Neuronal stem cell (in vitro differentiated cells): Measurements from ENCODE around the gene KLHL22.

Experiments used
- DNase-seq: peaks from one replicate; pipeline ENCODE4 v3.0.0-alpha.2; 2013; ENCODE audit warnings: low spot score
- H2AFZ ChIP-seq: one replicate; pipeline ENCODE4 v1.6.1; 2013; ENCODE audit warnings: mild to moderate bottlenecking, low read length, inconsistent platforms
- H2AK5ac ChIP-seq: 2 replicates; pipeline ENCODE4 v1.6.1; 2013; ENCODE audit warnings: low read depth, mild to moderate bottlenecking, inconsistent platforms, low read length, moderate library complexity, mixed read lengths
- H2BK120ac ChIP-seq: 2 replicates; pipeline ENCODE4 v1.6.1; 2013; ENCODE audit warnings: low read depth, mild to moderate bottlenecking, inconsistent platforms, low read length, moderate library complexity, mixed read lengths
- H2BK12ac ChIP-seq: one replicate; pipeline ENCODE4 v1.6.1; 2013; ENCODE audit warnings: low read length, inconsistent platforms
- H2BK15ac ChIP-seq: 2 replicates; pipeline ENCODE4 v1.6.1; 2013; ENCODE audit warnings: mild to moderate bottlenecking, low read length, inconsistent platforms, mixed read lengths
- H2BK5ac ChIP-seq: one replicate; pipeline ENCODE4 v1.6.1; 2013; ENCODE audit warnings: inconsistent platforms, mild to moderate bottlenecking, low read length, moderate library complexity
- H3K14ac ChIP-seq: one replicate; pipeline ENCODE4 v1.6.1; 2013; ENCODE audit warnings: low read length, inconsistent platforms
- H3K18ac ChIP-seq: 2 replicates; pipeline ENCODE4 v1.6.1; 2013; ENCODE audit warnings: low read length, inconsistent platforms
- H3K23ac ChIP-seq: 2 replicates; pipeline ENCODE4 v1.6.1; 2013; ENCODE audit warnings: low read depth, mild to moderate bottlenecking, mixed read lengths, low read length, inconsistent platforms; ENCODE audit not compliant: poor library complexity
- H3K27ac ChIP-seq: replicated peaks from 3 replicates; pipeline ENCODE4 v1.5.1; 2013; ENCODE audit warnings: low read length, inconsistent platforms
- H3K27me3 ChIP-seq, 3 experiments: 2 replicates each; pipeline ENCODE4 v1.6.1; 2013; ENCODE audit warnings: low read length in 3 of 3, mild to moderate bottlenecking in 2 of 3, inconsistent platforms in 1 of 3, low read depth in 1 of 3, mixed read lengths in 1 of 3, moderate library complexity in 1 of 3; ENCODE audit not compliant: control insufficient read depth in 3 of 3, insufficient read depth in 3 of 3
- H3K36me3 ChIP-seq, 2 donors: replicated peaks in 1 of 2; 2 replicates each; pipeline ENCODE4 v1.6.1; 2013; ENCODE audit warnings: low read length in 2 of 2; ENCODE audit not compliant: control insufficient read depth in 2 of 2, insufficient read depth in 2 of 2
- H3K4ac ChIP-seq: 2 replicates; pipeline ENCODE4 v1.6.1; 2013; ENCODE audit warnings: inconsistent platforms, mild to moderate bottlenecking, low read length, moderate library complexity
- H3K4me1 ChIP-seq, 2 donors: 1 replicate in 1 of 2; 2 replicates in 1 of 2; pipeline ENCODE4 v1.6.1; 2013; ENCODE audit warnings: low read length in 2 of 2, low read depth in 1 of 2; ENCODE audit not compliant: control insufficient read depth in 2 of 2, insufficient read depth in 1 of 2
- H3K4me2 ChIP-seq: one replicate; pipeline ENCODE4 v1.6.1; 2013; ENCODE audit warnings: mild to moderate bottlenecking, low read length, inconsistent platforms; ENCODE audit not compliant: insufficient read depth, poor library complexity, severe bottlenecking
- H3K4me3 ChIP-seq, 2 donors: 2 replicates each; pipeline ENCODE4 v1.5.1; 2013; ENCODE audit warnings: low read length in 2 of 2, mild to moderate bottlenecking in 2 of 2, inconsistent platforms in 1 of 2, moderate library complexity in 1 of 2
- H3K79me1 ChIP-seq: one replicate; pipeline ENCODE4 v1.6.1; 2013; ENCODE audit warnings: low read depth, mild to moderate bottlenecking, inconsistent platforms, low read length, moderate library complexity
- H3K9ac ChIP-seq: one replicate; pipeline ENCODE4 v1.6.1; 2013; ENCODE audit warnings: mild to moderate bottlenecking, low read depth, low read length, inconsistent platforms; ENCODE audit not compliant: poor library complexity
- H3K9me3 ChIP-seq, 2 donors: replicated peaks in 1 of 2; 2 replicates each; pipeline versions ENCODE3 to v1.6.1; 2013; ENCODE audit warnings: low read length in 2 of 2, mild to moderate bottlenecking in 2 of 2, inconsistent platforms in 1 of 2, low read depth in 1 of 2, mixed read lengths in 1 of 2, moderate library complexity in 1 of 2; ENCODE audit not compliant: control insufficient read depth in 2 of 2, insufficient read depth in 1 of 2
- H4K8ac ChIP-seq: one replicate; pipeline ENCODE4 v1.6.1; 2013; ENCODE audit warnings: low read depth, mild to moderate bottlenecking, inconsistent platforms, low read length, moderate library complexity
- H4K91ac ChIP-seq: one replicate; pipeline ENCODE4 v1.6.1; 2013; ENCODE audit warnings: low read length, low read depth, mild to moderate bottlenecking, inconsistent platforms; ENCODE audit not compliant: poor library complexity
- WGBS, 2 donors: extraction: QIAGEN DNeasy Blood & Tissue Kit; methylation state at CpG; one replicate each; pipeline ENCODE4 v1.1.7; 2013; ENCODE audit warnings: missing lambda C conversion rate in 2 of 2, mixed read lengths in 1 of 2; ENCODE audit not compliant: insufficient read length in 2 of 2, insufficient replicate concordance in 1 of 2; ENCODE audit errors: extremely low coverage in 2 of 2; 5-methylcytosine and 5-hydroxymethylcytosine counted together

Gene KLHL22

GRCh38 chr22:20406686-20407408, 88.7 kb downstream of the KLHL22 start:
- Histone ChIP-seq H3K4ac (no peak overlapping the region), H2AFZ (no peak overlapping the region), H2BK15ac (no peak overlapping the region), H3K27ac (no peak overlapping the region), H2AK5ac (no peak overlapping the region), H3K36me3 (peaks cover 31 to 67% of the 10 kb centered on the region in 2 donors), H4K91ac (no peak overlapping the region), H2BK5ac (no peak overlapping the region), H3K23ac (peak overlapping the region; percentile 95), H4K8ac (no peak overlapping the region), H2BK12ac (no peak overlapping the region), H3K18ac (no peak overlapping the region), H3K4me1 (no peaks in the 10 kb centered on the region), H3K79me1 (peaks cover 8% of the 10 kb centered on the region), H3K4me2 (no peak overlapping the region), H3K4me3 (no peak overlapping the region), H3K14ac (no peak overlapping the region), H2BK120ac (no peak overlapping the region), H3K9ac (peak overlapping the region; percentile 7), H3K9me3 (no peaks in the 10 kb centered on the region), H3K27me3 (no peaks in the 10 kb centered on the region)
- no peak for DNase-seq
- no CpG with 5 or more reads among the region's 13 CpGs for WGBS, 2 donors

DNA sequence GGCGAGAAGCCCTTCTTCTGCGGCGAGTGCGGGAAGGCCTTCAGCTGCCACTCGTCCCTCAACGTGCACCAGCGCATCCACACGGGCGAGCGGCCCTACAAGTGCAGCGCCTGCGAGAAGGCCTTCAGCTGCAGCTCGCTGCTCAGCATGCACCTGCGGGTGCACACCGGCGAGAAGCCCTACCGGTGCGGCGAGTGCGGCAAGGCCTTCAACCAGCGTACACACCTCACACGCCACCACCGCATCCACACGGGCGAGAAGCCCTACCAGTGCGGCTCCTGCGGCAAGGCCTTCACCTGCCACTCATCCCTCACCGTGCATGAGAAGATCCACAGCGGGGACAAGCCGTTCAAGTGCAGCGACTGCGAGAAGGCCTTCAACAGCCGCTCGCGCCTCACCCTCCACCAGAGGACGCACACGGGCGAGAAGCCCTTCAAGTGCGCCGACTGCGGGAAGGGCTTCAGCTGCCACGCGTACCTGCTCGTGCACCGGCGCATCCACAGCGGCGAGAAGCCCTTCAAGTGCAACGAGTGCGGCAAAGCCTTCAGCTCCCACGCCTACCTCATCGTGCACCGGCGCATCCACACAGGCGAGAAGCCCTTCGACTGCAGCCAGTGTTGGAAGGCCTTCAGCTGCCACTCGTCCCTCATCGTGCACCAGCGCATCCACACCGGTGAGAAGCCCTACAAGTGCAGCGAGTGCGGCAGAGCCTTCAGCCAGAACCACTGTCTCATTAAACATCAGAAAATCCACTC, 89.5 kb downstream of the KLHL22 start:
- Histone ChIP-seq H2BK15ac (no peak overlapping the region), H2BK5ac (no peak overlapping the region), H3K14ac (peak overlapping the region; percentile 56), H3K27me3 (no peaks in the 10 kb centered on the region), H3K23ac (peak overlapping the region; percentile 95), H3K79me1 (peaks cover 14% of the 10 kb centered on the region), H3K9ac (peak overlapping the region; percentile 44), H3K4ac (no peak overlapping the region), H3K4me3 (no peak overlapping the region), H3K4me1 (no peaks in the 10 kb centered on the region), H4K91ac (no peak overlapping the region), H2BK12ac (peak overlapping the region; percentile 73), H3K27ac (no peak overlapping the region), H3K36me3 (peaks cover 34 to 75% of the 10 kb centered on the region in 2 donors), H3K4me2 (no peak overlapping the region), H2AFZ (no peak overlapping the region), H2BK120ac (peak overlapping the region; percentile 47), H4K8ac (no peak overlapping the region), H3K9me3 (no peaks in the 10 kb centered on the region), H2AK5ac (no peak overlapping the region), H3K18ac (no peak overlapping the region)
- no CpG with 5 or more reads among the region's 62 CpGs for WGBS, 2 donors
- no peak for DNase-seq

DNA sequence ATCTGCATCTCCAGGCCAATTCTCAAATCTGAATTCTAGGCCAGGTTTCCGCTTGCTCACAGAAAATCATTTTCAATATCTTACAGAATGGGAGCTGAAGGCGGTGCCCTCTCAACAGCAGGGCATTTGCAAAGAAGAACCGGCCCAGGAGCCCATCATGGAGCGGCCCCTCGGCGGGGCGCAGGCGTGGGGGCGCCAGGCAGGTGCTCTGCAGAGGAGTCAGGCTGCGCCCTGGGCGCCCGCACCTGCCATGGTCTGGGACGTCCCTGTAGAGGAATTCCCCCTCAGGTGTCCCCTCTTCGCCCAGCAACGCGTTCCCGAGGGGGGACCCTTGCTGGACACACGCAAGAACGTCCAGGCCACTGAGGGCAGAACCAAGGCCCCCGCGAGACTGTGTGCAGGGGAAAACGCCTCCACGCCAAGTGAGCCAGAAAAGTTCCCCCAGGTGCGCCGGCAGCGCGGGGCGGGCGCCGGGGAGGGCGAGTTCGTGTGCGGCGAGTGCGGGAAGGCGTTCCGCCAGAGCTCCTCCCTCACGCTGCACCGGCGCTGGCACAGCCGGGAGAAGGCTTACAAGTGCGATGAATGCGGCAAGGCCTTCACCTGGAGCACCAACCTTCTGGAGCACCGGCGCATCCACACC, 90.2 kb downstream of the KLHL22 start:
- no peaks in the 10 kb centered on the region for H3K27me3 ChIP-seq
- no peak overlapping the region for H4K8ac ChIP-seq
- no peak overlapping the region for H3K4ac ChIP-seq
- peaks cover 17% of the 10 kb centered on the region for H3K79me1 ChIP-seq
- H3K27ac ChIP-seq = no peak overlapping the region
- DNase-seq = no peak
- no peak overlapping the region for H3K18ac ChIP-seq
- H3K14ac ChIP-seq = no peak overlapping the region
- no peak overlapping the region for H4K91ac ChIP-seq
- H2BK120ac ChIP-seq = no peak overlapping the region
- no peak overlapping the region for H2BK15ac ChIP-seq
- H2AK5ac ChIP-seq = no peak overlapping the region
- H3K4me2 ChIP-seq = no peak overlapping the region
- no peak overlapping the region for H3K9ac ChIP-seq
- H3K4me1 ChIP-seq = no peaks in the 10 kb centered on the region
- peaks cover 37 to 82% of the 10 kb centered on the region in 2 donors for H3K36me3 ChIP-seq
- H3K4me3 ChIP-seq = no peak overlapping the region
- peak overlapping the region; percentile 95 for H3K23ac ChIP-seq
- no peak overlapping the region for H2AFZ ChIP-seq
- H2BK5ac ChIP-seq = no peak overlapping the region
- H2BK12ac ChIP-seq = no peak overlapping the region
- no peaks in the 10 kb centered on the region for H3K9me3 ChIP-seq
- WGBS, 2 donors = no CpG with 5 or more reads among the region's 45 CpGs

DNA sequence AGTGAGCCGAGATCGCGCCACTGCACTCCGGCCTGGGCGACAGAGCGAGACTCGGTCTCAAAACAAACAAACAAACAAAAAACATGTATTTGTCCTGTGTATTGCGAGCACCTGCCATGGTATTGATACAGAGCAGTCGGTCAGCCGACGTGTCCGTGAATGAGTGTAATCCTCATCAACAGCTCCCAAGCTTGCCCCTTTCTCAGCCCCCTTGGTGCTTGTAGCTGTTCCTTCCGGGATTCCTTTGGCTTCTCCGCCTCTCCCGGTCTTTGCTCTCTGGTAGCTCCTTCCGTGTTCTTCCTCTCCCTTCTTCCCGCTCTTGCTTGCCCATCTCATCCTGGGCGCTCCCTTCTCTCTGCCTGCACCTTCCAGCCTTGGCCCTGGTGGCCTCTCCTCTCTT, 90.7 kb downstream of the KLHL22 start:
- no peak for DNase-seq
- no peak overlapping the region for H2BK120ac ChIP-seq
- no peaks in the 10 kb centered on the region for H3K9me3 ChIP-seq
- H2AFZ ChIP-seq = no peak overlapping the region
- no peak overlapping the region for H2BK5ac ChIP-seq
- H3K4me2 ChIP-seq = no peak overlapping the region
- H3K9ac ChIP-seq = no peak overlapping the region
- H2BK12ac ChIP-seq = no peak overlapping the region
- H3K18ac ChIP-seq = no peak overlapping the region
- H4K8ac ChIP-seq = no peak overlapping the region
- H3K79me1 ChIP-seq = peaks cover 17% of the 10 kb centered on the region
- H3K4ac ChIP-seq = no peak overlapping the region
- H4K91ac ChIP-seq = no peak overlapping the region
- H3K4me3 ChIP-seq = no peak overlapping the region
- WGBS, 2 donors = no CpG with 5 or more reads among the region's 18 CpGs
- H3K23ac ChIP-seq = no peak overlapping the region
- no peaks in the 10 kb centered on the region for H3K4me1 ChIP-seq
- no peak overlapping the region for H2BK15ac ChIP-seq
- peaks cover 39 to 87% of the 10 kb centered on the region in 2 donors for H3K36me3 ChIP-seq
- H3K14ac ChIP-seq = no peak overlapping the region
- no peak overlapping the region for H3K27ac ChIP-seq
- H2AK5ac ChIP-seq = no peak overlapping the region
- H3K27me3 ChIP-seq = no peaks in the 10 kb centered on the region
